ENCODE results near the gene DEDD2.
A peak's percentile ranks its signal among the peaks of the same experiment; 100 is the strongest.

The DEDD2 gene

DNA sequence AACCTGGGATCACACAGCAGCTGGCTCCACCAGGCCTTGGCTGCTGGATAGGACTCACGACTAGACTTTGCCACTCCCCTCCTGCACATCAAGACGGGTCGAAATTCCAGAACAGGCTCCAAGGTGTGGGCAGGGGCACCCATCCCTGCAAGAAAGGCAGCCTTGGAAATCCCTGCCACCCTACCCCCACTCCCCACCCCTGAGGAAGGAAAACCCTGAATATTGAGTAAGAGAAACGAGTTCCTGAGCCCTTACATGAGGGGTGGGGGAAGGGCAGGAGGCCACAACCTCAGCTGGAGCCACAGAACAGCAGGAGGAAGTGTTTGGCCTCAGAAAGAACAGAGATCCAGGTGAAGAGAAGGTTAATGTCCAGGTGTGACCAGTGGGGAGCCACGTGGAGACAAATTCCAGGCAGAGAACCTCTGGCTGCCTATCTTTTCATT, 20.1 kb downstream of the DEDD2 start:
- DNase-seq: no peak

DNA sequence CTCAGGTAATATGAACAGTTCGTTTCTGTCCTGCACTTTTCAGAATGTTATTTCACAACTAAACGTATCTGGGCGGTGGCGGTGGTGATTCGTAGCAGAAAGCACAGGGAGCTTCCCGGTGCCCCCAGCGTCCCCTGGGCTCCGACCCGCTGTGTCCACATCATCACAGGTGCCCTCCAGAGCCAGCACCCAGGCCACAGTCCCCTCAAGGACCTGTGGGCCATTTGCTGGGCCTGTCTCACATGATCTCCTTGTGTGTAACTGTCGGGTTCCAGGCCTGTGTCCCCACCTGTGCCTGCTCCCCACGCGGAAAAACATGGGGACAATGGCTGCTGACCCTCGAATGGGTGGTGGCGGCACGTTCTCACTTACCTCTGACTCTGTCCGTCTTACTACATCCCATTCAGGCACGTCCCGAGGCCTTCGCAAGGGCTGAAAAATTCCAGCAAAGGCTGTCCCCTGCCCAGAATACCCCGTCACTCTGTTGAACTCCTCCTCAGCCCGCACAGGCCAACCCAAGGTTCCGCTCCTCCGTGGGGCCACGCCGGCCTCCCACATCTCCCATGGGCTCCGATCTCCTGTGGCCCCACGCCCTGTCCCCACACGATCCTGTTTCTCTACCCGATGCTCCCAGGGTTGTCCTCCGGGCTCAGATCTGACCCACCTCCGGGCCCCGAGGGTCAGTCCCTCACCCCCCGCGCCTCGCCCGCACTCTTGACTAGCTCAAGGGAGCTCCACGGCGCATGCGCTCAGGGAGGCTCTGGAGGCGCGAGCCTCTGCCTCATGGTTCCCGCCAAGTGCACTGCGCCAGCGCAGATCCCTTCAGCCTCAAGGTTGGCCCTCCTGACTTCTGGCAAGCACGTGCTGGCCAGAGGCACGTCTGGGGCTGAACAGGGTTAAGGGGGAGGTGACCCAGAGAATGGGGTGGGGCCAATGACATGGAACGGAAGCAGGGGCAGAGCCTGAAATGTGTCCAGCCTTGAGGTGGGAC, 21.2 kb downstream of the DEDD2 start:
- no peak for DNase-seq

DNA sequence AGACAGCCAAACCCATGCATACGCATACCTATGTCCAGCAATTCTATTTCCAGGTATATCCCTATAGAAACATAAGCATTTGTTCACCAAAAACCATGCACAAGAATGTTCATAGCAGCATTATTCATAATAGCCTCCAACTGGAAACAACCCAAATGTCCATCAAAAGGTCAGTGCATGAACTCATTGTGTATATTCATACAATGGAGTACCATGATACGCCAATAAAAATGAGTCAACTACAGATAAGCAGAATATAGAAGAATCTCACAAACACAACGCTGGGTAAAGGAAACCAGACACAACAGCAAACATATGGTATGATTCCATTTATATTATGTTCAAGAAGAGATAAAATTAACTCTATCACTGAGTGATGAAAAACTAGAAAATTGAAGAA, 23.8 kb downstream of the DEDD2 start:
- no peak for DNase-seq

DNA sequence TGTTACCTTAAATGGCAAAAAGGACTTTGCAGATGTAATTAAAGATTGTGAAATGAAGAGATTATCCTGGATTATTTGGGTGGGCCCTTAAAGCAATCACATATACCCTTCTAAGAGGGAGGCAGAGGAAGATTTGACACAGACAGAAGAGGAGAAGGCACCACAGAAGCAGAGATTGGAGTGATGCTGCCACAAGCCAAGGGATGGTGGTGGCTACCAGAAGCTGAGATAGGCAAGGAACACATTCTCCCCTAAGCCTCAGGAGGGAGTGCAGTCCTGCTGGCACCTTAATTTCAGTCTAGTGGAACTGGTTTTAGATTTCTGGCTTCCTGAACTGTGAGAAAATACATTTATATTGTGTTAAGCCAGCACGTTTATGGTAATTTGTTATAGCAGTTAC, 24.2 kb downstream of the DEDD2 start:
- DNase-seq: no peak

DNA sequence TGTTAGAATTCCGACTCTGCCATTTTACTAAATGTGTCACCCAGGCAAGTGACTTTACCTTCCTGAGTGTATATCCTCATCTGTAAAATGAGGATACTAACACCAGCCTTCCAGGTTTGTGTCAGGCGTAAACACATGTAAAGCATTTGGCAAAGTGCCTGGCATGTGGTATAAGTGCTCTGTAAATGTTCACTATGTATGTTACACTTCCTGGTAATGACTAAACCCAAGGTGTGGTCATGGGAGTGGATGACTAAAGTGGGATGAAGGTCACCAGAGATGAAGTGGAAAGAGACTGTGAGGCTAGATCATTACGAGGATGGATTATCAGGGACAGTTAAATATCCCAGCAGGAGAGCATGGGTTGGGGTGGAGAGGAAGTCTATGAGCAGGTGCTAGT, 25.6 kb downstream of the DEDD2 start:
- DNase-seq: no peak

DNA sequence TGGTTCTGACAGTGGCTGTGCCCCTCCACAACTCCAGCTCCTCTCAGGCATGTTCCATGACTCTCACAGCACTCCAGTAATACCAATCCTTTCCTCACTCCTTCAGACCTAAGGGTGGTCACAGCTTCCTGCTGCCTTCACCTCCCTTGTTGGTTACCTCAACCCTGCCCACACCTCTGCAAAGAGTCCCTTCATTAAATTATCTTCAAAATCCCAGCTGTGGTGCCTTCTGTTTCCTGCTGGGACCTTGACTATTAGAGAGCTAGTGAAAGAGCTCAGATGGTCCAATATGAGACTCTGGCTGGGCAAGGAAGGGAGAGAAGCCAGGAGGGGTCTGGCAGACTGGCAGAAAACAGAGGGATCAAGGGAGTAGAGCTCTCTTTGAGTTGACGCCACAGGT, 26.1 kb downstream of the DEDD2 start:
- DNase-seq: no peak

DNA sequence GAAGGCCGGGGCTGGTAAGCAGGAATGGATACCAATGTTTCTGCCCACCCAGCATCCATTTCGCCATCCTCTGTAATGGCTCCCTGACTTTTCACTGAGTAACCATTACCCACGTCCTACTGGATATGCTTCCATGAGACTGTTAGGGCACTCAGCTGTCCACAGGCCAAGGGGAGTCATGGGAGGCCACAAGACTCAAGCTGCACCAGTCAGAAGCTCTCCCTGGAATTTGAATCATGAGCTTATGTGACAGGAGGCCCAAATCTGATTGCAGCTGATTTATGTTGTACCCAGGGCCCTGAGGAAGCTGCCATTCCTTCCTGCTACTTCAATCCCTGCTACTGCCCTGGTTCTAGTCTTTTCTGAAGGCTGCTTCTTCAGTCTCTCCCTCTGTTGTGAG, 28.3 kb downstream of the DEDD2 start:
- no peak for DNase-seq

DNA sequence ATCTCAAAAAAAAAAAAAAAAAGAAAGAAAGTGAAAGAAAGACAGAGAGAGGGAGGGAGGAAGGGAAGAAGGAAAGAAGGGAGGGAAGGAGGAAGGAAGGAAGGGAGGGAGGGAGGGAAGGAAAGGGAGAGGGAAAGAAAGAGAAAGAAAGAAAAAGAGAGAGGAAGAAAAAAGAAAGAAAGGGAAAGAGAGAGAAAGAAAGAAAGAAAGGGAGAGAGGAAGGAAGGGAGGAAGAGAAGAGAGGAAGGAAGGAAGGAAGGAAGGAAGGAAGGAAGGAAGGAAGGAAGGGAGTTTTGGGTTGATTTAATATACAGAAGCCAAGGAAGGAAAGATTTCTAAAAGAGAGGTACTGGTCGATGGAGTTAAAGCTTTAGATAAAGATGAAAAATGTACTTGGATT, 28.8 kb downstream of the DEDD2 start:
- DNase-seq: no peak

DNA sequence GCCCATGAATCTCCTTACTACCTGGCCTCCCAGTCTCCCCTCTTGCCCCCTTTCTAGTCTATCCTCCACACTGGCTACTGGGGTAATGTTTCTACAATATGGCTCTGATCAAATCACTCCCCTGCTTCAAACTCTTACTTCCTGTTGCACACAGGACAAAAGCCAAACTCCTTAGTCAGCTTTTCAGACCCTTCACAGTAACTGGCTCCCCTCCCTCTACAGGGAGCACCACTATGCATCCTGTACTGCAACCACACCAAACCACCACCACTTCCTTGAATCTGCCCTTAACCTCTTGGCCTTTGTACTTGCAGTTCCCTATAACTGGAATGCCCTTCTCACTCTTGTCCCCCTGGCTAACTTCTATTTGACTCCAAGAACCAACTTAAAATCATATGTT, 32.2 kb downstream of the DEDD2 start:
- no peak for DNase-seq

DNA sequence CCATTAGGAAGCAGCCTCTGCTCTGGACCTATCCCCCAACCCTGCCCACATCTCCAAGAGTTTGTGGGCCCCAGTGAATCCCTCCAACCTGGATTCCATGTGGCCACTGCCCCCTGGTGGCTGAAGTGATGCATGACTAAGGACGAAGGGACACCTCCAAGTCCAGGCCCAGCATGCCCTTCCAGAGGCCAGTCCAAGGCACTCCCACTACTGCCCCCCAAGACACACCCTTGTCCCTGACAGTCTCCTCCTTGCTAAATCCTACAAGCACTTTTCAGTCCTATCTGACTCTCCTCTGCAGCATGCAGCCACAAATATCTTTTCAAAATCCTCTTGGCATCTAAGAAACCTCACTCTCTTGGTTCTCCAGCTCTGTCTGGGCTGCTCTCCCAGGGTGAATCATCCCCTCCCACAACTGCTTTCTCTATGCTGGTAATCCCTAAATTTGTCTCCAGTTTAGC, 33.0 kb downstream of the DEDD2 start:
- DNase-seq: peak; percentile 46

DNA sequence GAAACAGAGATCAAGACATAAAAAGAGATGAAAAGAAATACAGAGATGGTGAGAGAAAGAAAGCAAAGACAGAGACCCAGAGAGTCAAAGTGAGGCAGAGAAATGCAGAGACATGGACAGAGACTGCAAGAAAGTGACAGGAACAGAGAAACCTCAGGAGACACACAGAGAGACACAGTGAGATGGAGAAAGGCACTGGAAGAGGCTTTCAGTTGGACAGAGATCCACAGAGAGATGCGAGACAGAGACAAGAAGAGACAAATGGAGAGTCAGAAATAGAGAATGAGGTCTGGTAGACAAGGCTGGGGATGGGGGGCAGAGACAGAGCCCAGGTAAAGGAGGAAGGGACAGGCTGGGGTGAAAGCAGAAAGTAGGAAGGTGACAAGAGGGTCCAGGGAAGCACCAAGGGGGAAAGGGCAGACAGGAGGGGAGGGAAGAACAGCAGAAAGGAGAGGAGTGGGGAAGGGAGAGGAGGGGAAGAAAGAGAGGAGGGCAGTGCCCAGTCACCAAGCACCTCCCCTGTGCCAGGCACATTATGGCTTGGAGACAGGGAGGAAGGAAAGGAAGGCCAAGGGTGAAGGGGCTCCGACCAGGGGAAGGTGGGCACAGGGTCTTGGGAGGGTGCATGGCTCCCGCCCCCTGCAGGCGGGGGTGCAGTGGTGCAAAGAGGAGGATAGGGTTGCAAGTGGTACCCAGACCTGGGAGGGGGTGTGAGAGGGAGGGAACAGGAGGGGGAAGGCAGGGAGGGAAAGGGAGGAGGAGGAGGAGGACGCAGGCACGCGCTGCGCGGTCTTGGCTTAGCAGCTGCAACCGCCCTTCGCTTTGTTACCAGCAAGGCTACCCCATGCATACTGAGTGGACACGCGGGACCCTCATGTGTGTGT, 38.4 kb downstream of the DEDD2 start:
- DNase-seq: no peak

DNA sequence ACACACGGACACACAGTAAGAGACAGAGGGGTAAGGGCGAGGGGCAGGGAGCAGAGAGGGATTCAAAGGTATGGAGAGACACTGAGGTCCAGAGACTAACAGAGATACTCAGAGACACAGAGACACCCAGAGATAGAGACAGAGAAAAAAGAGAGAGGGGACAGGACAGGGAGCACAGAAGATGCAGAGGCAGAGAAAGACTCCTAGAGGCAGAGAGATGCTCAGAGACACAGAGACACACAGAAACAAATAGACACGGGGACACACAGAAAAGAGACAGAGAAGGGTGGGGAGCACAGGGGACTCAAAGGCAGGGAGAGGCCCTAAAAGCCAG, 39.8 kb downstream of the DEDD2 start:
- DNase-seq: no peak

DNA sequence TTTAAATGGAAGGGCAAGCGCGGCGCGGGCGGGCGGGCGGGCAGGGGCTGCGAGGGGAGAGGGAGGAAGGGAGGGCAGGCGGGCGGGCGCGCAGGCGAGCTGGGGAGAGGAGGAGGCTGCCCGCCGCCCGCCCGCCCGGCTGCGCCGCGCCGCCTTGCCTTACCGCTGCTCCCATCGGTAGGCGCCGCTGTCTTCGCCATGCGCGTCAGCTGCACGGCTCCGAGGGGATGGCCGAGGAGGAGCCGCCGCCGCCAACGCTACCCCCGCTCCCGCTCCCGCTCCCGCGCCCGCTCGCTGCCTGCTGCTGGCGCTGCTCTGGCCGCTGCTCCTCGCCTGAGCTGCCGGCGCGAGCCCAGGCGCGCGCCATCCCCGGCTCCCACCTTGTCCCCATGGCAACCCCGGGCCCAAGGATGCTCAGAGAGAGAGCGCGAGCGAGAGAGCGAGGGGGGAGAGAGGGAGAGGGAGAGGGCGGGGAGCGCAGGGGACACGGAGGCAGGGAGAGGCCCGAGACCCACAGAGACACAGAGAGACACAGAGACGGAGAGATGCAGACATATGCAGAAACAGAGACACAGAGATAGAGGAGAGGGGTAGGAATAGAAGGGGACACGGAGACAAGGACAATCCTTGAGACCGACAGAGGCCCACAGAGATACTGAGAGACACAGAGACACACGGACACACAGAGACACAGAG, 40.3 kb downstream of the DEDD2 start:
- DNase-seq: peak; percentile 41

DNA sequence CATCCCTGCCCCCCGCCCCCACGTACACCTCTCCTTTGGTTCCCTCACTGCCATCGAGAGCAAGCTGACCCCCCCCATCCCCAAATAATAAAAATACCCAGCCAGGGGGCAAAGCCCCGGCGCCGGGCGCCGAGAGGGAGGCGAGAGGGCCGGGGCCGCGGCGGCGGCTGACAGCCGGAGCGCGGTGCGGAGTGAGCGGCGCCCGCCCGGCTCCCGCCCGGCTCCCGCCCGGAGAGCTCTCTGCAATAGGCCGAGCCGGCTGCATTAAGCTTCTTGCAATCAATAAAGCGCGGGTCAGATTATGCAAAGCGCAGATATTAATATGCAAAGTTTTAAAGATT, 40.9 kb downstream of the DEDD2 start:
- DNase-seq: no peak

DNA sequence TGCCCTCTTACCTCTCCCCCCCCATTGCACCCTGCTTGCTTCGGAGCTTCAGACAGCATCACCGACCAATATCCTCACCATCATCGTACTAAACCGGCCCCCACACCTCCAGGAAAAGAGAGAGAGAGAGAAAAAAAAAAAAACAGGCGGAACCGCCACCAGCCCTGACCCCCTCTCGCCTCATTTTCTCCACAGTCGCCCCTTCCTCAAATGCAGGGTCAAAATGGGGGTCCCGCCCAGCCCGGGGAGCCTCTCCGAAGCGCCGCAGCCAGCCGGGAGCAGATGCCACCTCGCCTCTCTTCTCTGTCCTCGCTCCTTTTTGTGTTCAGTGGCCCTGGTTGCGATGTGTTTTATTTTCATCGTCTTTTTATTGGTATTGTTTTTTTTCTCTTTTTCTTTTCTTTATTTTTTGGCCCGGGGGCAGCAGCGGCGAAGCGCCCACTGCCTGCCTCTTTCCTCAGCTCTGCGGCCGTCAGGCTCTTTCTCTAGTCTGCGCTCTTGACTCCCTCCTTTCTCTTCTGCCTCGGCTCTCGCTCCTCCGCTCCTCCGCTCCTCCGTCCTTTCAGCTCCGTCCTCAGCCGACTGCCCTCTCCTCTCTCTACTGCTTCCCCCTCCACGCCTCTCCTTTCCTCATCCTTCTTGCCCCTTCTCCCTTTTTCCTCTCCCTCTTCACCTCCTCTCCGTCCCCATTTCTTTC, 41.4 kb downstream of the DEDD2 start:
- DNase-seq: no peak

DNA sequence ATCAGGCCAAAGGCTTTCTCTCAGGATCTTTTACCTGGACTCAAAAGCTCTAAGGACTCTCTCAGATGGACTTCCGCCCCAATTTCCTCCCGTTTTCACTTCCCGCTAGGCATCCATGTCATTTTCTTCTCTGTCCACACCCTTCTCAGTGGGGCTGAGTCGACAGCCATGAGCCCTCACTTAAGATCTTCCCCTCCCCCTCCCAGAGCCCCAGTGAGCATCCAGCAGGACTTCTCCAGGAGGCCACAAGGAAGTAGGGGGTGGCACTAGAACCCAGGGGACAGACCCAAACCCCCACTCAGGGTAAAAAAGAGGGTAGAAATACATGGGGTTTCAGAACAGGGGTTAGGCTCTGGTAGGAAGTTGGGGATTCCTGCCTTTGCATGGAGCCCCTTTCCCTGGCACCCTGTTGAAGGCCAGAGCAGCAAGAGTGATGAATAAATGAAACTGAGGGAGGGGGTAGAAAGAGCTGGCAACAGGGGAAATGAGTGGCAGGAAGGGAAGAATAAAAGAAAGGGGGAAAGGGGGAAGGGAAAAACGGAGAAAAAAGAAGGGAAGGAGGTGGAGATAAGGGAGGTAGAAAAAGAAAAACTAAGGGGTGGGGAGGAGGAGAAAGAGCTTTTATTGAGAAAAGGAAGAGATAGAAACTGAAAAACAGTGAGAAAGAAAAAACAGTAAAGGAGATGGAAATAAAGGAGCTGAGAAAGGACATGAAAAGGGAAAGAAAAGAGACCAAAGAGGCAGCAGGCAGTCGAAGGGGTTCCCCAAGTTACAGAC, 42.3 kb downstream of the DEDD2 start:
- DNase-seq: no peak

DNA sequence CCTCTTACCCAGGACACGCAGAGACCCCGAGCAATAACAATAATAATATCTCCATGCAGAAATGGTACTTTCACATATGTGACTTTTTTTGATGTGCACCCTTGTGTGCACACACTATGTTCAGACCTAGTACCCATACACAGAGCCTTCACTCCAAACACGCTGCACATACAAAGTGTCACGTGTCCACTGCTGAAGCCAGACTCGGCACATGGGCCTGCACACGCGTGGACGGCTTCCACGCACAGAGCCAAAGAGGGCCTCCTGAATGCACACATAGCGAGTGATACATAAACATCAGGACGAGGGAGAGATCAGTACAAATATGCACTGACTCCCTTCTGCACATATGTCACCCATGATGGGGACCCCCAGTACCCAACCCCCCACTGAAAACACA, 43.3 kb downstream of the DEDD2 start:
- no peak for DNase-seq

DNA sequence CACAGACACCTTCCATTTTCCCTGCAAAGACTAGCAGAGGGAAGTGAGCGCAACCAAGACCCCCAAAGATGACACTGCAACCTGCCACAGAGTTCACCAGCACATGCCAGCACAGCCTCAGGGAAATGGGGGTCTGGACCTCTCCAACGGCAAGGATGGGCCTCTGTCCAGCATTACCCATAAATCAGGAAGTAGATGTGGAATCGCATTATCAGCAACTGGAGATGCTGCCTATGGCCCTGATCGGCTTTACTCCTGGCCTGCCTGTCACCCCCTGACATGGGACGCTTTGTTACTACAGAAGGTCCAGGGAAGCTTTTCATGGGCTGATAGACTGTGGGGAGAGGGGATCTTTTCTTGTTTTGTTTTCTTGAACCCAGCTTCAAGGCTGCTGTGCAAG, 43.8 kb downstream of the DEDD2 start:
- no peak for DNase-seq

DNA sequence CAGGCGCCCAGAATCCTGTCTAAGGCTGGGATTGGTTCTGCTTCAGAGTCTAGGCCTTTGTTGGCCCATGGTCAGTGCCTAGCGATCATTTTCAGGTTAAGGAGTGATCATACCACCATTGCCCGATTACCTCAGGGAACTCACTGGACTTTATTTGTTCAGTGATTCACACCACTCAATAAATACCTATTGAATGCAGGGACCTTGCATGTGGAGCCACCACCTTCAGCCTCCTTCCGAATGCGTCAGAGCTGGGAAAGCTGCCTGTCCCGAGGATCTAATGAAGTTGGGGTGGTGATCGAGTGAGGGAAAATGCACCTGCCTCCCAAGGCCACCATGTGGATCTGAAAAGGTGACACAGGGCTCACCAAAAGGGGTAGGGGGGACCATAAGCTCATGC, 45.2 kb downstream of the DEDD2 start:
- no peak for DNase-seq

DNA sequence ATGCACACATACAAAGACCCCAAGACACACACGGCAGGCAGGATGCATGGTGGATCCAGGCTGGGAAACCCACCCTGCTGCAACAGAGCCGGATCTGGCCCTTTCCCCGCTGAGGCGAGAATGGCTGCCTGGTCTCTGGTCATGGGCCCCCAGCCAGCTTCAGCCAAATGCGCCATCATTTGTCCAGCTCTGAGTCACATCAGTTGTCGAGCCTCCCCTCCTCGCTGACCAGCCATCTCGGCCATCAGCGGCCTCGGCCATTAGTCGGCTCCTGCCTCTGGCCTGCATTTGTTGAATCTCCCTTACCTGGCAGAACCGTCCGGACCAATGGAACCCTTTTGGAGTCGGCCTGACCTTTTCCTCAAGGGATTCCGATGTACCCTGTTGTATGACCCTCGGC, 46.8 kb downstream of the DEDD2 start:
- DNase-seq: no peak

DNA sequence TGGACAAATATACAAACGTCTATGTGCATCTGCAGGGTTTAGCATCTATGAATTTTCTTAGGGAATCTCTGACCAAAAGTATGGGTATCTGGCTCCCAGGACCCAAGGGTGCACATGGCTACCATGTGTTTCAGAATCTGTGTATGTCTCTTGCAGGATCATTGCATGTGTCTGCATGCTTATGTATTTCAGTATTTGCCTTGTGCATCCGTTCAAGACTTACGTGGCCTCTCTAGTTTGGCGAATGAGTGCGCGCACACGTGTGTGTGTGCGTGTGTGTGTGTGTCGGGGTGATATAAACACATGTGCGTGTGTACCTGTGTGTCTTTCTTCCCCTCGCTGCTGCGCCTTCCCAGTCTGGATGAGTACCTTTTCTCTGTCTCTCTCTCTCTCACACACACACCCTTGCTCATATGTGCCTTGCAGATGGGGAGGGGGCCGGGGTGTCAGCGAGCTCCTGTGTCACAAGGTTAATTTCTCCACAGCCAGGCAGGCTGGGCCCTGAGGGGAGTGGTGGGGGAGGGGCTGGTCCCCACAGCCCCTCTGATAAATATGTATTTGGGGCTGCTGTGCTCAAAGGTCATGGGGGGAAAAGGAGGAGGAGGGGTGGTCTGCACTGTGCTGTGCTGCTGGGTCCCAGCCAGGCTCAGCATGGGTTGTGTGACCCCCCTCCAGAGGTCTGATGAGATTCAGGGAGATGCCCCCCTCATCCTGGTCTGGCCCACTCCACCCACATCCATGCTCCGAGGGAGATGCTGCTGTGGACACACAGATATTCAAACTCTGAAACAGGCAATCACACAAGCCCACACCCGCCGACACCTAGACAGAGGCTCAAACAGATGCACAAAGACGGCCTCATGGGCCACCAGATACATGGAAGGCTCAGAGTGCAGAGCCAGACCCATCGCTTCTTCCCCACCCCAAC, 47.7 kb downstream of the DEDD2 start:
- no peak for DNase-seq
